GM12878 (cell line): Measurements from ENCODE around the gene CARD18.

Source experiments
- CREB1 ChIP-seq: IDR thresholded peaks from 2 replicates; pipeline ENCODE4 v1.6.1; 2012; ENCODE audit warnings: low read depth, mild to moderate bottlenecking, inconsistent platforms
- ETV6 ChIP-seq, 2 experiments: fragments of 450-650 bp in 1 of 2; IDR thresholded peaks in 1 of 2; conservative IDR thresholded peaks in 1 of 2; 2 replicates each; pipeline ENCODE4 v1.6.1; 2014; ENCODE audit warnings: antibody characterized with exemption in 1 of 2, borderline replicate concordance in 1 of 2, low read depth in 1 of 2, mild to moderate bottlenecking in 1 of 2, moderate library complexity in 1 of 2
- EZH2 ChIP-seq: IDR thresholded peaks from 2 replicates; pipeline ENCODE4 v1.6.1; 2012; ENCODE audit warnings: low read depth, mild to moderate bottlenecking, control low read depth, inconsistent platforms, low read length, borderline replicate concordance; ENCODE audit not compliant: control insufficient read depth
- GABPA ChIP-seq: IDR thresholded peaks from 2 replicates; pipeline ENCODE4 v1.6.1; 2014; ENCODE audit warnings: antibody characterized with exemption, low read depth, mild to moderate bottlenecking, inconsistent platforms
- YY1 ChIP-seq: IDR thresholded peaks from 2 replicates; pipeline ENCODE4 v1.6.1; 2011; ENCODE audit warnings: low read depth, mild to moderate bottlenecking, low read length
- TF ChIP-seq, protein P1 (sequence below), 3 experiments: IDR thresholded peaks in 2 of 3; conservative IDR thresholded peaks in 1 of 3; 2 replicates each; pipeline ENCODE4 v1.5.1; 2011; ENCODE audit warnings: low read depth in 3 of 3, low read length in 3 of 3, mild to moderate bottlenecking in 3 of 3, control low read depth in 2 of 3, moderate library complexity in 2 of 3, inconsistent platforms in 1 of 3, mixed read lengths in 1 of 3; ENCODE audit not compliant: control insufficient read depth in 2 of 3, insufficient read depth in 1 of 3; ENCODE audit errors: extremely low read depth in 1 of 3
- TF ChIP-seq, protein P2 (sequence below): fragments of 450-650 bp; IDR thresholded peaks from 2 replicates; pipeline ENCODE4 v1.6.1; 2016; ENCODE audit warnings: mild to moderate bottlenecking
- TF ChIP-seq, protein P3 (sequence below): IDR thresholded peaks from 2 replicates; pipeline ENCODE4 v1.6.1; 2012; ENCODE audit warnings: improper control_type of control experiment, low read depth, low read length; ENCODE audit not compliant: insufficient replicate concordance
- TF ChIP-seq, protein P4 (sequence below): IDR thresholded peaks from 2 replicates; pipeline ENCODE4 v1.6.1; 2012; ENCODE audit warnings: mild to moderate bottlenecking, low read depth, low read length
- TF ChIP-seq, protein P5 (sequence below): IDR thresholded peaks from 2 replicates; pipeline ENCODE4 v1.6.1; 2011; ENCODE audit warnings: low read depth, low read length, improper control_type of control experiment, borderline replicate concordance
- TF ChIP-seq, protein P6 (sequence below): IDR thresholded peaks from 2 replicates; pipeline ENCODE4 v1.6.1; 2011; ENCODE audit warnings: borderline replicate concordance, low read depth, mild to moderate bottlenecking, moderate library complexity, mixed read lengths, low read length; ENCODE audit not compliant: insufficient read depth; ENCODE audit errors: extremely low read length
- TF ChIP-seq, protein P7 (sequence below): IDR thresholded peaks from 2 replicates; pipeline ENCODE4 v1.6.1; 2011; ENCODE audit warnings: low read depth, mild to moderate bottlenecking, low read length, moderate library complexity, borderline replicate concordance; ENCODE audit errors: extremely low read depth

DNA sequence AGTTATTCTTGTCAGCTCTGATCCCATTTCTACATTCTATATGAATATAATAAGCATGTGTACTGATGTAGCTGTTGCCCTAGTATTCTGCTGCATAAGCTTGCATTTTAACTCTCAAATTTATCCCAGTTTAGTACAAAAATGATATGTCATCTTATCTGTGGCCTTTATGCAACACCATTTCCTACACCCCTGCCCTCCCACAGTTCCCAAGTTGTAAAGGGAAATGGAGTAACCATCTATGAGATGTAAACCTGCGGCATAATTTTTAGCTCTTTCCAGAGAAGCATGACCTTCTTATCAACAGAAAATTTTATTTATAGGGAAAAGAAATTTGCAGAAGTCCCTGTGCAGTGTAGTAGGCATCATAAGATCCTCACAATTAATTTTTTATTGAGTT, 18.9 kb upstream of the CARD18 start:
- TF ChIP-seq, protein P1, sequence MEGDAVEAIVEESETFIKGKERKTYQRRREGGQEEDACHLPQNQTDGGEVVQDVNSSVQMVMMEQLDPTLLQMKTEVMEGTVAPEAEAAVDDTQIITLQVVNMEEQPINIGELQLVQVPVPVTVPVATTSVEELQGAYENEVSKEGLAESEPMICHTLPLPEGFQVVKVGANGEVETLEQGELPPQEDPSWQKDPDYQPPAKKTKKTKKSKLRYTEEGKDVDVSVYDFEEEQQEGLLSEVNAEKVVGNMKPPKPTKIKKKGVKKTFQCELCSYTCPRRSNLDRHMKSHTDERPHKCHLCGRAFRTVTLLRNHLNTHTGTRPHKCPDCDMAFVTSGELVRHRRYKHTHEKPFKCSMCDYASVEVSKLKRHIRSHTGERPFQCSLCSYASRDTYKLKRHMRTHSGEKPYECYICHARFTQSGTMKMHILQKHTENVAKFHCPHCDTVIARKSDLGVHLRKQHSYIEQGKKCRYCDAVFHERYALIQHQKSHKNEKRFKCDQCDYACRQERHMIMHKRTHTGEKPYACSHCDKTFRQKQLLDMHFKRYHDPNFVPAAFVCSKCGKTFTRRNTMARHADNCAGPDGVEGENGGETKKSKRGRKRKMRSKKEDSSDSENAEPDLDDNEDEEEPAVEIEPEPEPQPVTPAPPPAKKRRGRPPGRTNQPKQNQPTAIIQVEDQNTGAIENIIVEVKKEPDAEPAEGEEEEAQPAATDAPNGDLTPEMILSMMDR (IDR thresholded peaks at IDR 0.05 in 2 of 3, conservative IDR thresholded peaks at IDR 0.05 in 1 of 3; ENCODE audit: control insufficient read depth in 2 of 3, extremely low read depth in 1 of 3, insufficient read depth in 1 of 3, low read depth in 3 of 3, low read length in 3 of 3): no peak
- TF ChIP-seq, protein P2, sequence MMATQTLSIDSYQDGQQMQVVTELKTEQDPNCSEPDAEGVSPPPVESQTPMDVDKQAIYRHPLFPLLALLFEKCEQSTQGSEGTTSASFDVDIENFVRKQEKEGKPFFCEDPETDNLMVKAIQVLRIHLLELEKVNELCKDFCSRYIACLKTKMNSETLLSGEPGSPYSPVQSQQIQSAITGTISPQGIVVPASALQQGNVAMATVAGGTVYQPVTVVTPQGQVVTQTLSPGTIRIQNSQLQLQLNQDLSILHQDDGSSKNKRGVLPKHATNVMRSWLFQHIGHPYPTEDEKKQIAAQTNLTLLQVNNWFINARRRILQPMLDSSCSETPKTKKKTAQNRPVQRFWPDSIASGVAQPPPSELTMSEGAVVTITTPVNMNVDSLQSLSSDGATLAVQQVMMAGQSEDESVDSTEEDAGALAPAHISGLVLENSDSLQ: no peak
- no peak for TF ChIP-seq YY1
- TF ChIP-seq, protein P3, sequence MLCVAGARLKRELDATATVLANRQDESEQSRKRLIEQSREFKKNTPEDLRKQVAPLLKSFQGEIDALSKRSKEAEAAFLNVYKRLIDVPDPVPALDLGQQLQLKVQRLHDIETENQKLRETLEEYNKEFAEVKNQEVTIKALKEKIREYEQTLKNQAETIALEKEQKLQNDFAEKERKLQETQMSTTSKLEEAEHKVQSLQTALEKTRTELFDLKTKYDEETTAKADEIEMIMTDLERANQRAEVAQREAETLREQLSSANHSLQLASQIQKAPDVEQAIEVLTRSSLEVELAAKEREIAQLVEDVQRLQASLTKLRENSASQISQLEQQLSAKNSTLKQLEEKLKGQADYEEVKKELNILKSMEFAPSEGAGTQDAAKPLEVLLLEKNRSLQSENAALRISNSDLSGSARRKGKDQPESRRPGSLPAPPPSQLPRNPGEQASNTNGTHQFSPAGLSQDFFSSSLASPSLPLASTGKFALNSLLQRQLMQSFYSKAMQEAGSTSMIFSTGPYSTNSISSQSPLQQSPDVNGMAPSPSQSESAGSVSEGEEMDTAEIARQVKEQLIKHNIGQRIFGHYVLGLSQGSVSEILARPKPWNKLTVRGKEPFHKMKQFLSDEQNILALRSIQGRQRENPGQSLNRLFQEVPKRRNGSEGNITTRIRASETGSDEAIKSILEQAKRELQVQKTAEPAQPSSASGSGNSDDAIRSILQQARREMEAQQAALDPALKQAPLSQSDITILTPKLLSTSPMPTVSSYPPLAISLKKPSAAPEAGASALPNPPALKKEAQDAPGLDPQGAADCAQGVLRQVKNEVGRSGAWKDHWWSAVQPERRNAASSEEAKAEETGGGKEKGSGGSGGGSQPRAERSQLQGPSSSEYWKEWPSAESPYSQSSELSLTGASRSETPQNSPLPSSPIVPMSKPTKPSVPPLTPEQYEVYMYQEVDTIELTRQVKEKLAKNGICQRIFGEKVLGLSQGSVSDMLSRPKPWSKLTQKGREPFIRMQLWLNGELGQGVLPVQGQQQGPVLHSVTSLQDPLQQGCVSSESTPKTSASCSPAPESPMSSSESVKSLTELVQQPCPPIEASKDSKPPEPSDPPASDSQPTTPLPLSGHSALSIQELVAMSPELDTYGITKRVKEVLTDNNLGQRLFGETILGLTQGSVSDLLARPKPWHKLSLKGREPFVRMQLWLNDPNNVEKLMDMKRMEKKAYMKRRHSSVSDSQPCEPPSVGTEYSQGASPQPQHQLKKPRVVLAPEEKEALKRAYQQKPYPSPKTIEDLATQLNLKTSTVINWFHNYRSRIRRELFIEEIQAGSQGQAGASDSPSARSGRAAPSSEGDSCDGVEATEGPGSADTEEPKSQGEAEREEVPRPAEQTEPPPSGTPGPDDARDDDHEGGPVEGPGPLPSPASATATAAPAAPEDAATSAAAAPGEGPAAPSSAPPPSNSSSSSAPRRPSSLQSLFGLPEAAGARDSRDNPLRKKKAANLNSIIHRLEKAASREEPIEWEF: no peak
- TF ChIP-seq EZH2: no peak
- no peak for TF ChIP-seq GABPA
- no peak for TF ChIP-seq CREB1
- no peak for TF ChIP-seq ETV6 (conservative IDR thresholded peaks at IDR 0.05 in 1 of 2, IDR thresholded peaks at IDR 0.05 in 1 of 2; ENCODE audit: borderline replicate concordance in 1 of 2, low read depth in 1 of 2)
- TF ChIP-seq, protein P4, sequence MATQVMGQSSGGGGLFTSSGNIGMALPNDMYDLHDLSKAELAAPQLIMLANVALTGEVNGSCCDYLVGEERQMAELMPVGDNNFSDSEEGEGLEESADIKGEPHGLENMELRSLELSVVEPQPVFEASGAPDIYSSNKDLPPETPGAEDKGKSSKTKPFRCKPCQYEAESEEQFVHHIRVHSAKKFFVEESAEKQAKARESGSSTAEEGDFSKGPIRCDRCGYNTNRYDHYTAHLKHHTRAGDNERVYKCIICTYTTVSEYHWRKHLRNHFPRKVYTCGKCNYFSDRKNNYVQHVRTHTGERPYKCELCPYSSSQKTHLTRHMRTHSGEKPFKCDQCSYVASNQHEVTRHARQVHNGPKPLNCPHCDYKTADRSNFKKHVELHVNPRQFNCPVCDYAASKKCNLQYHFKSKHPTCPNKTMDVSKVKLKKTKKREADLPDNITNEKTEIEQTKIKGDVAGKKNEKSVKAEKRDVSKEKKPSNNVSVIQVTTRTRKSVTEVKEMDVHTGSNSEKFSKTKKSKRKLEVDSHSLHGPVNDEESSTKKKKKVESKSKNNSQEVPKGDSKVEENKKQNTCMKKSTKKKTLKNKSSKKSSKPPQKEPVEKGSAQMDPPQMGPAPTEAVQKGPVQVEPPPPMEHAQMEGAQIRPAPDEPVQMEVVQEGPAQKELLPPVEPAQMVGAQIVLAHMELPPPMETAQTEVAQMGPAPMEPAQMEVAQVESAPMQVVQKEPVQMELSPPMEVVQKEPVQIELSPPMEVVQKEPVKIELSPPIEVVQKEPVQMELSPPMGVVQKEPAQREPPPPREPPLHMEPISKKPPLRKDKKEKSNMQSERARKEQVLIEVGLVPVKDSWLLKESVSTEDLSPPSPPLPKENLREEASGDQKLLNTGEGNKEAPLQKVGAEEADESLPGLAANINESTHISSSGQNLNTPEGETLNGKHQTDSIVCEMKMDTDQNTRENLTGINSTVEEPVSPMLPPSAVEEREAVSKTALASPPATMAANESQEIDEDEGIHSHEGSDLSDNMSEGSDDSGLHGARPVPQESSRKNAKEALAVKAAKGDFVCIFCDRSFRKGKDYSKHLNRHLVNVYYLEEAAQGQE: no peak
- TF ChIP-seq, protein P5, sequence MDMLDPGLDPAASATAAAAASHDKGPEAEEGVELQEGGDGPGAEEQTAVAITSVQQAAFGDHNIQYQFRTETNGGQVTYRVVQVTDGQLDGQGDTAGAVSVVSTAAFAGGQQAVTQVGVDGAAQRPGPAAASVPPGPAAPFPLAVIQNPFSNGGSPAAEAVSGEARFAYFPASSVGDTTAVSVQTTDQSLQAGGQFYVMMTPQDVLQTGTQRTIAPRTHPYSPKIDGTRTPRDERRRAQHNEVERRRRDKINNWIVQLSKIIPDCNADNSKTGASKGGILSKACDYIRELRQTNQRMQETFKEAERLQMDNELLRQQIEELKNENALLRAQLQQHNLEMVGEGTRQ: no peak
- TF ChIP-seq, protein P6, sequence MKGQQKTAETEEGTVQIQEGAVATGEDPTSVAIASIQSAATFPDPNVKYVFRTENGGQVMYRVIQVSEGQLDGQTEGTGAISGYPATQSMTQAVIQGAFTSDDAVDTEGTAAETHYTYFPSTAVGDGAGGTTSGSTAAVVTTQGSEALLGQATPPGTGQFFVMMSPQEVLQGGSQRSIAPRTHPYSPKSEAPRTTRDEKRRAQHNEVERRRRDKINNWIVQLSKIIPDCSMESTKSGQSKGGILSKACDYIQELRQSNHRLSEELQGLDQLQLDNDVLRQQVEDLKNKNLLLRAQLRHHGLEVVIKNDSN: no peak
- TF ChIP-seq, protein P7, sequence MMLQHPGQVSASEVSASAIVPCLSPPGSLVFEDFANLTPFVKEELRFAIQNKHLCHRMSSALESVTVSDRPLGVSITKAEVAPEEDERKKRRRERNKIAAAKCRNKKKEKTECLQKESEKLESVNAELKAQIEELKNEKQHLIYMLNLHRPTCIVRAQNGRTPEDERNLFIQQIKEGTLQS: no peak
